PC-3 (cell line): ENCODE data around the gene MFAP2. TPM values are rescaled to one million over a fixed set of nuclear protein-coding genes. Genes with fewer than 3 reads are reported as not detected.

Experiments
- ATAC-seq: fragments of 200-7000 bp; cut with Tn5 transposase; 2 replicates; pipeline ENCODE4 v1.9.1; 2020; ENCODE audit warnings: mild to moderate bottlenecking, moderate library complexity
- BruUV-seq: library from RNA; stranded (reverse); fragments of 400-500 nt; replicated peaks from 2 replicates; lab custom pipeline; 2021; lab: Mats Ljungman, UMichigan
- CTCF ChIA-PET: fragments of 300-600 bp; sonication (Branson Sonifier 250); formaldehyde crosslinking; loops from one replicate; lab custom pipeline; 2022; ENCODE audit warnings: antibody characterized with exemption; lab: Charles Lee
- POLR2A ChIA-PET: fragments of 300-600 bp; sonication (Branson Sonifier 250); formaldehyde crosslinking; loops from one replicate; lab custom pipeline; 2022; ENCODE audit warnings: antibody characterized with exemption; ENCODE audit not compliant: unreplicated experiment; lab: Charles Lee
- DNase-seq: peaks from one replicate; pipeline ENCODE4 v3.0.0-alpha.2; 2015
- H2AFZ ChIP-seq: fragments of 300-600 bp; sonication (generic); 2 replicates; pipeline ENCODE4 v1.6.0; 2016; ENCODE audit warnings: antibody characterized with exemption, low read length
- H3F3A ChIP-seq: fragments of 300-600 bp; sonication (generic); one replicate; pipeline ENCODE4 v1.6.0; 2017; ENCODE audit warnings: antibody characterized with exemption, low read length, control low read depth, mild to moderate bottlenecking; ENCODE audit not compliant: unreplicated experiment
- H3K27ac ChIP-seq: fragments of 300-600 bp; sonication (generic); 2 replicates; pipeline ENCODE4 v1.5.1; 2016; ENCODE audit warnings: mild to moderate bottlenecking, low read length
- H3K27me3 ChIP-seq: fragments of 300-600 bp; sonication (generic); 2 replicates; pipeline ENCODE4 v1.6.1; 2016; ENCODE audit warnings: low read length, mixed read lengths
- H3K36me3 ChIP-seq: fragments of 300-600 bp; sonication (generic); 2 replicates; pipeline ENCODE4 v1.6.1; 2016; ENCODE audit warnings: low read depth, mixed run types, low read length, mixed read lengths
- H3K4me1 ChIP-seq: fragments of 300-600 bp; sonication (generic); 2 replicates; pipeline ENCODE4 v1.5.1; 2016; ENCODE audit warnings: low read length; ENCODE audit not compliant: insufficient read depth
- H3K4me2 ChIP-seq: fragments of 300-600 bp; sonication (generic); 2 replicates; pipeline ENCODE4 v1.6.0; 2016; ENCODE audit warnings: low read length
- H3K4me3 ChIP-seq: fragments of 300-600 bp; sonication (generic); 2 replicates; pipeline ENCODE4 v1.5.1; 2016; ENCODE audit warnings: mild to moderate bottlenecking, low read length, mixed read lengths
- H3K79me2 ChIP-seq: fragments of 300-600 bp; sonication (generic); 2 replicates; pipeline ENCODE4 v1.6.1; 2017; ENCODE audit warnings: low read length, mixed read lengths
- H3K9ac ChIP-seq: fragments of 300-600 bp; sonication (generic); 2 replicates; pipeline ENCODE4 v1.6.0; 2016; ENCODE audit warnings: mild to moderate bottlenecking, low read length
- H3K9me2 ChIP-seq: fragments of 300-600 bp; sonication (generic); replicated peaks from 2 replicates; pipeline ENCODE4 v1.6.1; 2016; ENCODE audit warnings: mixed run types, low read length, mixed read lengths
- H3K9me3 ChIP-seq: fragments of 300-600 bp; sonication (generic); 2 replicates; pipeline ENCODE4 v1.6.1; 2016; ENCODE audit warnings: low read length, mixed read lengths
- H4K20me1 ChIP-seq: fragments of 300-600 bp; sonication (generic); 2 replicates; pipeline ENCODE4 v1.6.1; 2016; ENCODE audit warnings: low read length, mixed read lengths
- CTCF ChIP-seq: fragments of 300-600 bp; sonication (generic); conservative IDR thresholded peaks from 2 replicates; pipeline ENCODE4 v1.5.1; 2017; ENCODE audit warnings: antibody characterized with exemption, low read depth, mild to moderate bottlenecking, low read length
- EZH2 ChIP-seq: fragments of 300-600 bp; sonication (generic); IDR thresholded peaks from one replicate; pipeline ENCODE4 v1.6.1; 2017; ENCODE audit warnings: antibody characterized with exemption, mild to moderate bottlenecking, low read length; ENCODE audit not compliant: unreplicated experiment
- EZH2phosphoT487 ChIP-seq: fragments of 300-600 bp; sonication (generic); IDR thresholded peaks from 2 replicates; pipeline ENCODE4 v1.6.1; 2018; ENCODE audit warnings: mild to moderate bottlenecking, antibody characterized with exemption, low read length, borderline replicate concordance
- intact Hi-C: fragments of 100-400 bp; cut with micrococcal nuclease; formaldehyde crosslinking; loops from 2 replicates; pipeline ENCODE4 v1.9.0; 2023
- total RNA-seq: library from RNA; depleted of rRNA; stranded (reverse); fragments of >200 nt; gene quantifications from 2 replicates; pipeline ENCODE4 v1.2.3, GENCODE V29; 2014

The MFAP2 gene
- total RNA-seq, 1 experiment from 2014 or later: 1.8 TPM

GRCh38 chr1:17004466-17005364 lies 24.3 kb upstream of the MFAP2 start:
- Histone ChIP-seq H3K4me3 (no peak overlapping the region), H3K9me3 (no peaks in the 10 kb centered on the region), H3K4me2 (peak overlapping the region; percentile 39; the same call in 1 of the 2 replicates), H3K27me3 (no peaks in the 10 kb centered on the region), H4K20me1 (peaks cover 6% of the 10 kb centered on the region), H3K9ac (no peak overlapping the region), H3F3A (no peaks in the 10 kb centered on the region), H3K4me1 (peaks cover 19% of the 10 kb centered on the region), H2AFZ (no peak overlapping the region), H3K79me2 (no peaks in the 10 kb centered on the region), H3K27ac (peak overlapping the region; percentile 81), H3K9me2 (no peaks in the 10 kb centered on the region), H3K36me3 (peaks cover 15% of the 10 kb centered on the region)
- TF ChIP-seq EZH2phosphoT487 (no peak), CTCF (peak; percentile 39; the same call in 1 of the 2 replicates), EZH2 (no peak)
- CTCF ChIA-PET: no interaction called here
- intact Hi-C loops: loop anchor here (5.0 kb wide), 1 partner anchor 42 kb away; no protein-coding TSS in a partner anchor
- POLR2A ChIA-PET: no interaction called here
- ATAC-seq: 0 out of 2 replicates have a peak, but pooled peaks have one; percentile 6
- DNase-seq: no peak
- BruUV-seq: no TSS peak

GRCh38 chr1:17002524-17002902 lies 22.1 kb upstream of the MFAP2 start:
- no peak overlapping the region for H2AFZ ChIP-seq
- intact Hi-C loops: loop anchor here (5.0 kb wide), 1 partner anchor 40 kb away; no protein-coding TSS in a partner anchor
- H3K4me3 ChIP-seq: no peak overlapping the region
- H3K27me3 ChIP-seq: no peaks in the 10 kb centered on the region
- peaks cover 28% of the 10 kb centered on the region for H3K4me1 ChIP-seq
- peaks cover 6% of the 10 kb centered on the region for H4K20me1 ChIP-seq
- no peaks in the 10 kb centered on the region for H3K79me2 ChIP-seq
- TF ChIP-seq EZH2: no peak
- TF ChIP-seq EZH2phosphoT487: no peak
- no peak for TF ChIP-seq CTCF
- peaks cover 15% of the 10 kb centered on the region for H3K36me3 ChIP-seq
- H3K27ac ChIP-seq: no peak overlapping the region
- ATAC-seq: no peak
- H3K4me2 ChIP-seq: no peak overlapping the region
- DNase-seq: no peak
- CTCF ChIA-PET: no interaction called here
- H3K9ac ChIP-seq: no peak overlapping the region
- H3K9me2 ChIP-seq: no peaks in the 10 kb centered on the region
- H3K9me3 ChIP-seq: no peaks in the 10 kb centered on the region
- BruUV-seq: no TSS peak
- POLR2A ChIA-PET: no interaction called here
- H3F3A ChIP-seq: no peaks in the 10 kb centered on the region
